ENCODE data around the gene POU2AF1.

The POU2AF1 gene

DNA sequence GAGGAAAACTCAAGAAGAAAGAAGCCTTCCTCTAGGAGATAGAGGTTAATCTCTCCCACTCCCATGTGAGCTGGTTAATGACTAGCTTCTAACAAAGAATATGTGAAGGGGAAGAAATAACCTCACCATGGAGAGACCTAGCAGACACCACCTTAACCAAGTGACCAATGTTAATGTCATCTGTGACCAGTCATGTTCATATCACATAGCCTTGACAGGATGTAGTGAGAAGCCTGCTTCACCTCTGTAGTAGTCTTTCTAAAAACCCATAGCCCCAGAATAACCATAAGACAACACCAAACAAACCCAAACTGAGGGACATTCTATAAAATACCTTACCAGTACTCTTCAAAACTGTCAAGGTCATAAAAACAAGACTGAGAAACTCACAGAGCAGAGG lies 21.5 kb upstream of the POU2AF1 start:
- H3K36me3 ChIP-seq (ENCODE audit: low read length), result no peaks in the 10 kb centered on the region; the same call in 1 of the 2 replicates
- H3K27me3 ChIP-seq (ENCODE audit: low read length), result no peaks in the 10 kb centered on the region
- H3K9ac ChIP-seq (ENCODE audit: low read length), result peak overlapping the region; percentile 54
- peaks cover 42% of the 10 kb centered on the region for H3F3A ChIP-seq (ENCODE audit: insufficient read depth)
- H4K20me1 ChIP-seq (ENCODE audit: low read depth, low read length), result no peaks in the 10 kb centered on the region
- no peak overlapping the region for H2AFZ ChIP-seq (ENCODE audit: low read depth, low read length, severe bottlenecking)
- no peaks in the 10 kb centered on the region for H3K9me2 ChIP-seq (replicated peaks; ENCODE audit: insufficient read depth, low read length)
- H3K79me2 ChIP-seq (ENCODE audit: insufficient read depth, low read length), result 0 out of 2 replicates have a peak, but pooled peaks cover 9% of the 10 kb centered on the region
- H3K27ac ChIP-seq (ENCODE audit: low read depth, low read length), result peak overlapping the region; percentile 98
- TF ChIP-seq, protein P1, sequence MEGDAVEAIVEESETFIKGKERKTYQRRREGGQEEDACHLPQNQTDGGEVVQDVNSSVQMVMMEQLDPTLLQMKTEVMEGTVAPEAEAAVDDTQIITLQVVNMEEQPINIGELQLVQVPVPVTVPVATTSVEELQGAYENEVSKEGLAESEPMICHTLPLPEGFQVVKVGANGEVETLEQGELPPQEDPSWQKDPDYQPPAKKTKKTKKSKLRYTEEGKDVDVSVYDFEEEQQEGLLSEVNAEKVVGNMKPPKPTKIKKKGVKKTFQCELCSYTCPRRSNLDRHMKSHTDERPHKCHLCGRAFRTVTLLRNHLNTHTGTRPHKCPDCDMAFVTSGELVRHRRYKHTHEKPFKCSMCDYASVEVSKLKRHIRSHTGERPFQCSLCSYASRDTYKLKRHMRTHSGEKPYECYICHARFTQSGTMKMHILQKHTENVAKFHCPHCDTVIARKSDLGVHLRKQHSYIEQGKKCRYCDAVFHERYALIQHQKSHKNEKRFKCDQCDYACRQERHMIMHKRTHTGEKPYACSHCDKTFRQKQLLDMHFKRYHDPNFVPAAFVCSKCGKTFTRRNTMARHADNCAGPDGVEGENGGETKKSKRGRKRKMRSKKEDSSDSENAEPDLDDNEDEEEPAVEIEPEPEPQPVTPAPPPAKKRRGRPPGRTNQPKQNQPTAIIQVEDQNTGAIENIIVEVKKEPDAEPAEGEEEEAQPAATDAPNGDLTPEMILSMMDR (IDR thresholded peaks at IDR 0.05; ENCODE audit: insufficient read depth, low read length, poor library complexity, severe bottlenecking), result no peak
- TF ChIP-seq EZH2phosphoT487 (conservative IDR thresholded peaks at IDR 0.05; ENCODE audit: low read length), result no peak
- H3K9me3 ChIP-seq (ENCODE audit: insufficient read depth, low read length), result peaks cover 15% of the 10 kb centered on the region
- H3K4me3 ChIP-seq (ENCODE audit: insufficient read depth, low read length, poor library complexity, severe bottlenecking), result peak overlapping the region; percentile 14
- peak overlapping the region; percentile 82 for H3K4me2 ChIP-seq (ENCODE audit: low read depth, low read length, poor library complexity, severe bottlenecking)

DNA sequence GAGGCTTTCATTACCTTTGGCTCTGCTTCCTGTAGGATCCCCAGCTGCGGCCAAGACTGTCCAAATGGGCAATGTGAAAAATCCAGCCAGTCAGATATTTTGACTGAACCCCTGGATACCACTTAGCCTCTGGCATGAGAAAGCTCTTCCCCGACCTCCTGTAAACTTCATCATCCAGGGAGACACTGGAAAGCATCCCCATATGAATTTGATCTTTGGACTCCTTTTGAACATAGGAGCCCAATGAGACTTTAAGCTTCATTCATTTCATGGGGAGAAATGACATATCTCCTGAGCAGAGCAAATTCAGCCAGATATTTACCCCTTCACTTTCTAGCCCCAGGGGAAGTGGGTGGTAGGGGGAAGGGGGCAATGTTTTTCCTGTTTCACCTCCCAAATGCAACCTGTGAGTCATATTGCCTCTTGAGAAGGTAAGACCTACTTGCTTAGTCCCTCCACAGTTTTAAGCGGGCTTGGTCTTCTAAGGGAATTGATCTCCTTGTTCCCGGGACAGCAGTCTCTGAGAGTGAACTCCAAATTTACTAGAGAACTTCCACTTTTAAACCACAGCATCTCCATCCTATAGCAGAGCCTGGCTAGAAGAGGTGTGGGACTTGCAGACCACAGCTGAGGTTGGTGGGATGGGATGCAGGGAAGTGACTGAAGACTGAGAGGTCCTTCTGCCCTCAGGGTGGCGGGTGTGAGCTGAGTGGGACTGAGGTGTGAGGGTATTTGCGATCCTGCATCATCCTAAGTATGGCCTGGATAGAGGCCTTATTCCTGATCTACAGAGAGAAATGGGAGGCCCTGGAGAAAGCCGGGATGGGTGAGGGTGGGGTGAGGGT lies 20.3 kb upstream of the POU2AF1 start:
- peak overlapping the region; percentile 54 for H3K9ac ChIP-seq (ENCODE audit: low read length)
- peak overlapping the region; percentile 82 for H3K4me2 ChIP-seq (ENCODE audit: low read depth, low read length, poor library complexity, severe bottlenecking)
- H3K27me3 ChIP-seq (ENCODE audit: low read length), result no peaks in the 10 kb centered on the region
- no peaks in the 10 kb centered on the region; the same call in 1 of the 2 replicates for H3K36me3 ChIP-seq (ENCODE audit: low read length)
- H3K4me3 ChIP-seq (ENCODE audit: insufficient read depth, low read length, poor library complexity, severe bottlenecking), result peak overlapping the region; percentile 14
- H3K27ac ChIP-seq (ENCODE audit: low read depth, low read length), result peak overlapping the region; percentile 98
- no peaks in the 10 kb centered on the region for H3K9me2 ChIP-seq (replicated peaks; ENCODE audit: insufficient read depth, low read length)
- peaks cover 42% of the 10 kb centered on the region for H3F3A ChIP-seq (ENCODE audit: insufficient read depth)
- peaks cover 10% of the 10 kb centered on the region for H3K9me3 ChIP-seq (ENCODE audit: insufficient read depth, low read length)
- 0 out of 2 replicates have a peak, but pooled peaks cover 9% of the 10 kb centered on the region for H3K79me2 ChIP-seq (ENCODE audit: insufficient read depth, low read length)
- TF ChIP-seq, protein P1 (IDR thresholded peaks at IDR 0.05; ENCODE audit: insufficient read depth, low read length, poor library complexity, severe bottlenecking), result peak; percentile 64
- TF ChIP-seq EZH2phosphoT487 (conservative IDR thresholded peaks at IDR 0.05; ENCODE audit: low read length), result no peak
- no peaks in the 10 kb centered on the region for H4K20me1 ChIP-seq (ENCODE audit: low read depth, low read length)
- no peak overlapping the region for H2AFZ ChIP-seq (ENCODE audit: low read depth, low read length, severe bottlenecking)

DNA sequence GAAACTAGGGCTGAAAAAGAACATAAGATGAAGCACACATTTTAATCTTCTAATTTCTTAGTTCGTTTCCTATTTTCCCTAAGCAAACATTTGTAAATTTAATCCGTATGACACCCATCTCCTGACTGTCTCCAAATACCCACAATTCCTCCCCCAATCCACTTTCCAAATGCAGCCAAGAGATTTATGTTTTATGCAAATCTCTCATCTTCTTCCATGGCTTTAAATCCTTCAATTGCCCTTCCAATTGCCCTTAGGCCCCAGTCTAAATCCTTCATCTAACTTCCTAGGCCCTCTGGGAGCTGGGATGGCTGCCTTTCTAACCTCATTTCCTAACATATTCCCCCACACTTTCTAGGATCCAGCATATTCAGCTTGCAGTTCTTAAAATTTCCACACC lies 18.0 kb upstream of the POU2AF1 start:
- Histone ChIP-seq H4K20me1 (ENCODE audit: low read depth, low read length) (no peaks in the 10 kb centered on the region), H3K4me2 (ENCODE audit: low read depth, low read length, poor library complexity, severe bottlenecking) (peak overlapping the region; percentile 82), H2AFZ (ENCODE audit: low read depth, low read length, severe bottlenecking) (peak overlapping the region; percentile 8), H3K9me3 (ENCODE audit: insufficient read depth, low read length) (no peaks in the 10 kb centered on the region), H3K27ac (ENCODE audit: low read depth, low read length) (peak overlapping the region; percentile 98), H3K9ac (ENCODE audit: low read length) (peak overlapping the region; percentile 75), H3K79me2 (ENCODE audit: insufficient read depth, low read length) (0 out of 2 replicates have a peak, but pooled peaks cover 9% of the 10 kb centered on the region), H3K27me3 (ENCODE audit: low read length) (no peaks in the 10 kb centered on the region), H3F3A (ENCODE audit: insufficient read depth) (peaks cover 50% of the 10 kb centered on the region), H3K36me3 (ENCODE audit: low read length) (no peaks in the 10 kb centered on the region), H3K9me2 (replicated peaks; ENCODE audit: insufficient read depth, low read length) (no peaks in the 10 kb centered on the region), H3K4me3 (ENCODE audit: insufficient read depth, low read length, poor library complexity, severe bottlenecking) (peak overlapping the region; percentile 27)
- no peak for TF ChIP-seq EZH2phosphoT487 (conservative IDR thresholded peaks at IDR 0.05; ENCODE audit: low read length)
- TF ChIP-seq, protein P1 (IDR thresholded peaks at IDR 0.05; ENCODE audit: insufficient read depth, low read length, poor library complexity, severe bottlenecking), result no peak
